Measurements from ENCODE around the gene YWHAE. TPM values are rescaled to one million over a fixed set of nuclear protein-coding genes. Genes with fewer than 3 reads are reported as not detected.
A peak's percentile ranks its signal among the peaks of the same experiment; 100 is the strongest.

Gene YWHAE
- total and polyA plus RNA-seq, 9 of the 15 experiments (the other 6 are each of a cell fraction or from before 2014, with no cell fraction given), result 184 to 727 (median 448) TPM

GRCh38 chr17:1301546-1301945, 98.5 kb downstream of the YWHAE start (continued):
- TF ChIP-seq HMGN3 (IDR thresholded peaks at IDR 0.05; ENCODE audit: borderline replicate concordance, extremely low read depth, insufficient read length, low read depth, low read length), result no peak
- TF ChIP-seq ZNF445 (CRISPR knock-in tag; IDR thresholded peaks at IDR 0.05; ENCODE audit: low read depth), result no peak
- TF ChIP-seq NCOA2 (IDR thresholded peaks at IDR 0.05; ENCODE audit: partially characterized antibody in 2 of 2), result no peak

GRCh38 chr17:1300371-1300905, 99.6 kb downstream of the YWHAE start:
- FAIRE-seq, result no peak
- no peaks in the 10 kb centered on the region for H3K79me2 ChIP-seq (ENCODE audit: control insufficient read depth, insufficient read depth, low read length)
- H2AFZ ChIP-seq (ENCODE audit: low read depth, low read length), result no peak overlapping the region
- no peaks in the 10 kb centered on the region; the same call in 1 of the 2 replicates for H4K20me1 ChIP-seq (replicated peaks; ENCODE audit: control insufficient read depth, insufficient read depth, low read length)
- no peaks in the 10 kb centered on the region for H3K36me3 ChIP-seq (ENCODE audit: control insufficient read depth, insufficient read depth, low read length)
- H3K4me2 ChIP-seq (ENCODE audit: insufficient read depth, low read length), result no peak overlapping the region
- no peak overlapping the region for H3K4me3 ChIP-seq
- H3K4me1 ChIP-seq (replicated peaks in 1 of 2; ENCODE audit: control insufficient read depth in 2 of 2, insufficient read depth in 2 of 2, low read length in 2 of 2), result peaks cover 0 to 22% of the 10 kb centered on the region in 2 experiments; a peak in 2 of 5 replicates
- no peak overlapping the region for H3K9ac ChIP-seq (ENCODE audit: insufficient read depth in 1 of 2, low read depth in 2 of 2, low read length in 2 of 2)
- BruUV-seq (replicated peaks), result no TSS peak
- 8% methylated on average over 13 of the region's 17 CpGs for WGBS (ENCODE audit: insufficient coverage, low coverage, missing lambda C conversion rate)
- CTCF ChIA-PET (ENCODE audit: low intra/inter-chr PET ratio), result no interaction called here
- no peak overlapping the region for H3K27ac ChIP-seq (ENCODE audit: extremely low read depth, low read depth, low read length)
- intact Hi-C loops (cut with micrococcal nuclease) (no loop called here), in situ Hi-C loops (cut with MboI) (no loop called here)
- POLR2A ChIA-PET, result no interaction called here
- no peaks in the 10 kb centered on the region for H3K9me3 ChIP-seq (replicated peaks; ENCODE audit: control insufficient read depth, insufficient read depth, low read depth, low read length)
- no peaks in the 10 kb centered on the region for H3K9me1 ChIP-seq (ENCODE audit: control insufficient read depth, insufficient read depth, low read length)
- peak; percentile 44; the same call in 1 of the 3 replicates for ATAC-seq
- peaks cover 25 to 77% of the 10 kb centered on the region in 2 experiments for H3K27me3 ChIP-seq (ENCODE audit: control insufficient read depth in 2 of 2, insufficient read depth in 2 of 2, low read length in 2 of 2)
- TF ChIP-seq MCM5 (IDR thresholded peaks at IDR 0.05; ENCODE audit: low read depth), result no peak
- TF ChIP-seq, protein P1, sequence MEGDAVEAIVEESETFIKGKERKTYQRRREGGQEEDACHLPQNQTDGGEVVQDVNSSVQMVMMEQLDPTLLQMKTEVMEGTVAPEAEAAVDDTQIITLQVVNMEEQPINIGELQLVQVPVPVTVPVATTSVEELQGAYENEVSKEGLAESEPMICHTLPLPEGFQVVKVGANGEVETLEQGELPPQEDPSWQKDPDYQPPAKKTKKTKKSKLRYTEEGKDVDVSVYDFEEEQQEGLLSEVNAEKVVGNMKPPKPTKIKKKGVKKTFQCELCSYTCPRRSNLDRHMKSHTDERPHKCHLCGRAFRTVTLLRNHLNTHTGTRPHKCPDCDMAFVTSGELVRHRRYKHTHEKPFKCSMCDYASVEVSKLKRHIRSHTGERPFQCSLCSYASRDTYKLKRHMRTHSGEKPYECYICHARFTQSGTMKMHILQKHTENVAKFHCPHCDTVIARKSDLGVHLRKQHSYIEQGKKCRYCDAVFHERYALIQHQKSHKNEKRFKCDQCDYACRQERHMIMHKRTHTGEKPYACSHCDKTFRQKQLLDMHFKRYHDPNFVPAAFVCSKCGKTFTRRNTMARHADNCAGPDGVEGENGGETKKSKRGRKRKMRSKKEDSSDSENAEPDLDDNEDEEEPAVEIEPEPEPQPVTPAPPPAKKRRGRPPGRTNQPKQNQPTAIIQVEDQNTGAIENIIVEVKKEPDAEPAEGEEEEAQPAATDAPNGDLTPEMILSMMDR (IDR thresholded peaks at IDR 0.05 in 2 of 3, conservative IDR thresholded peaks at IDR 0.05 in 1 of 3; ENCODE audit: insufficient read depth in 2 of 3, low read depth in 1 of 3, low read length in 3 of 3), result peak in 1 of 3 experiments; percentile 19; a peak in 1 of 6 replicates
- DNase-seq (ENCODE audit: extremely low read depth in 1 of 4, low spot score in 3 of 4), result no peak

All from K562 (cell line).